Testis (tissue), 5 donors: ENCODE measurements around the gene KRTAP29-1. TPM values are rescaled to one million over a fixed set of nuclear protein-coding genes. Genes with fewer than 3 reads are reported as not detected.
"Not testable (repeated sequence)": the region's sequence is repeated elsewhere in the genome, so short reads cannot be mapped to it uniquely, and the experiment has no call there.

ENCODE experiments used
- DNase-seq: peaks from one replicate; pipeline ENCODE4 v3.0.0-alpha.2; 2019
- H3K27ac ChIP-seq, 2 donors: fragments of 200-600 bp; sonication (generic); one replicate each; pipeline ENCODE4 v1.5.1; 2019
- H3K27me3 ChIP-seq: fragments of 200-600 bp; sonication (generic); one replicate; pipeline ENCODE4 v1.5.1; 2019
- H3K36me3 ChIP-seq: fragments of 200-600 bp; sonication (generic); one replicate; pipeline ENCODE4 v1.5.1; 2017; ENCODE audit warnings: low read depth; ENCODE audit errors: missing control alignments
- H3K4me1 ChIP-seq: fragments of 200-600 bp; sonication (generic); one replicate; pipeline ENCODE4 v1.5.1; 2019
- H3K4me3 ChIP-seq, 2 donors: fragments of 200-600 bp; sonication (generic); one replicate each; pipeline ENCODE4 v1.5.1; 2017 to 2019
- H3K9me3 ChIP-seq: fragments of 200-600 bp; sonication (generic); one replicate; pipeline ENCODE4 v1.5.1; 2017
- CTCF ChIP-seq, 3 experiments: fragments of 450-650 bp in 2 of 3; fragments of 200-600 bp in 1 of 3; sonication (generic) in 1 of 3; IDR thresholded peaks; one replicate each; pipeline ENCODE4 v1.5.1; 2016 to 2019; ENCODE audit warnings: antibody characterized with exemption in 3 of 3, mild to moderate bottlenecking in 2 of 3, moderate library complexity in 1 of 3
- POLR2A ChIP-seq: fragments of 450-650 bp; IDR thresholded peaks from one replicate; pipeline ENCODE4 v1.6.1; 2017; ENCODE audit warnings: antibody characterized with exemption, mild to moderate bottlenecking, moderate library complexity
- WGBS, 2 donors: methylation state at CpG; one replicate each; pipeline ENCODE4 v1.1.5; 2018; 5-methylcytosine and 5-hydroxymethylcytosine counted together
- intact Hi-C: fragments of 100-400 bp; cut with DNase I; formaldehyde crosslinking; loops from one replicate; pipeline ENCODE4 v1.15.1; 2023; ENCODE audit warnings: low total_unique reads
- long read RNA-seq, 2 donors: transcript quantifications; one replicate each; lab custom pipeline, GENCODE V29; 2026
- polyA plus RNA-seq: library from polyadenylated mRNA; stranded (reverse); fragments of 350-450 nt; fragmentation: Illumina TruSeq; extraction: RNeasy Lipid Tissue Mini Kit (QIAGEN cat#74804); gene quantifications from one replicate; pipeline ENCODE4 v1.2.3, GENCODE V29; 2014; ENCODE audit warnings: low read depth, low replicate concordance; ENCODE audit not compliant: insufficient read depth
- total RNA-seq, 2 donors: library from RNA; depleted of rRNA; stranded (reverse); fragments of >200 nt; gene quantifications; one replicate each; pipeline ENCODE4 v1.2.3, GENCODE V29; 2016

Gene KRTAP29-1, protein sequence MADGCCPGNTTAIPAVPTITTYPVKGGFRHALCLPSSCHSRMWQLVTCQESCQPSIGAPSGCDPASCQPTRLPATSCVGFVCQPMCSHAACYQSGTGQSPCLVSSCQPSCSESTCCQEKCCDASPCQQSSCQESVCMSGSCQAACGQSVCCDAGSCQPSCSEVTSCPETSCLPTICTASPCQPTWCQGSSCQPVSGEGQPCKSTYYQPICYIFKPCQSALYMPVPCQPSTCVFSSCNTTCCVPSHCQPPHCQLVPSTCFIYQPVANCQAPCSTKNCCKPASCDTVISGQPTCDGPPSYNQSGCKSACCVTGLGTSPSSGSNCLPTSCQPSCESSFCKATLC
- total RNA-seq, result not detected
- not detected for polyA plus RNA-seq
- long read RNA-seq, donor 1, result 0 reads
- long read RNA-seq, donor 2, result 0 reads

DNA sequence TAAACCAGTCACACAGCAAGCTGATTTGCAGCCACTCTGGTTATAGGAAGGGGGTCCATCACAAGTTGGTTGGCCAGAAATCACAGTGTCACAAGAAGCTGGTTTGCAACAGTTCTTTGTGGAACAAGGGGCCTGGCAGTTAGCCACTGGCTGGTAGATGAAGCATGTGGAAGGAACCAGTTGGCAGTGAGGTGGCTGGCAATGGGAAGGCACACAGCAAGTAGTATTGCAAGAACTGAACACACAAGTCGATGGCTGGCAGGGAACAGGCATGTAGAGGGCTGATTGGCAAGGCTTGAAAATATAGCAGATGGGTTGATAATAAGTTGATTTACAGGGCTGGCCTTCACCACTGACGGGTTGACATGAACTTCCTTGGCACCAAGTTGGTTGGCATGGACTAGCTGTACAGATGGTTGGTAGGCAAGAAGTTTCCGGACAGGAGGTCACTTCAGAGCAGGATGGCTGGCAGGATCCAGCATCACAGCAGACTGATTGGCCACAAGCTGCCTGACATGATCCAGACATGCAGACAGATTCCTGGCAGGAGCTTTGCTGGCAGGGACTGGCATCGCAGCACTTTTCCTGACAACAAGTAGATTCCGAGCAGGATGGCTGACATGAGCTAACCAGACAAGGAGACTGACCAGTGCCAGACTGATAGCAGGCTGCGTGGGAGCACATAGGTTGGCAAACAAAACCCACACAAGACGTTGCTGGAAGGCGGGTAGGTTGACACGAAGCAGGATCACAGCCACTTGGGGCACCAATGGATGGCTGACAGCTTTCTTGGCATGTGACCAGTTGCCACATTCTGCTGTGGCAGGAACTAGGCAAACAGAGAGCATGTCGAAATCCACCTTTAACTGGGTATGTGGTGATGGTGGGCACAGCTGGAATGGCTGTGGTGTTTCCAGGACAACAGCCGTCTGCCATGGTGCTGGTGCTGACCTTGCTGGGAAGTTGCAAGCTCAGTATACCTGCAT, at the start of gene KRTAP29-1:
TSS of gene KRTAP29-1 (minus strand) at position 936 of the 986 bp plus-strand sequence. CDS start at position 936, 0 bp downstream.
- Histone ChIP-seq H3K36me3 (no peaks in the 10 kb centered on the region), H3K9me3 (no peaks in the 10 kb centered on the region), H3K27me3 (no peaks in the 10 kb centered on the region), H3K27ac (no peak within 1 kb of the TSS), H3K4me3 (no peak within 1 kb of the TSS), H3K4me1 (no peaks in the 10 kb centered on the region)
- intact Hi-C loops, result no loop called here
- no peak for DNase-seq
- TF ChIP-seq CTCF (IDR thresholded peaks at IDR 0.05), result no peak
- TF ChIP-seq POLR2A, result no peak
- WGBS, 2 donors, result 83 to 87% methylated on average over 11 of the region's 11 CpGs

GRCh38 chr17:41351177-41351576, 48.5 kb upstream of the KRTAP29-1 start:
- TF ChIP-seq CTCF (IDR thresholded peaks at IDR 0.05) (no peak), POLR2A (no peak)
- Histone ChIP-seq H3K4me3 (no peak overlapping the region), H3K4me1 (no peaks in the 10 kb centered on the region), H3K27me3 (no peaks in the 10 kb centered on the region), H3K36me3 (no peaks in the 10 kb centered on the region), H3K27ac (no peak overlapping the region), H3K9me3 (no peaks in the 10 kb centered on the region)
- no peak for DNase-seq
- 90 to 95% methylated on average over 2 of the region's 2 CpGs for WGBS, 2 donors
- intact Hi-C loops, result no loop called here

DNA sequence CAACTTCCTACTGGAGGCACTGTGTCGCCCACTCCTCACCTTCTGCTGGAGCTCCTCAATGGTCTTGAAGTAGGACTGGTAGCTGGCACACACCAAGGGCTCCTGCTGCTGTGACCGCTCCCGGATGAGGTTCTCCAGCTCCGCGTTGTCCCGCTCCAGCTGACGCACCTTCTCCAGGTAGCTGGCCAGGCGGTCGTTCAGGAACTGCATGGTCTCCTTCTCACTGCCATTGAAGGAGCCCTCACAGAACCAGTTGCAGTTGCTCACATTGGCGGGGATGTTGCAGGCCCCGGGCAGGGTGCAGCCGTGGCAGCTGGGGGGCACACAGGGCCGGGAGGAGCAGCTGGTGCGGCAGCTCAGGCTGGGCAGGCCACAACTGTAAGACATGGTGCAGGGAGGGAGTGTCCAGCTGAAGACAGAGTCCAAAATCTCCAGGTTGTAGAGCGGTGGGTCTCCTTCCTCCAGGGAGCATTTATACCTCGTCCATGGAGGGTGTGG, 47.8 kb upstream of the KRTAP29-1 start, which contains the start of gene KRT33A:
TSS of gene KRT33A (minus strand) at position 448 of the 498 bp plus-strand sequence. CDS start at position 387, 61 bp downstream.
- 89 to 92% methylated on average over 15 to 16 of the region's 16 CpGs for WGBS, 2 donors
- H3K4me3 ChIP-seq, H3K4me1 ChIP-seq, H3K9me3 ChIP-seq, H3K36me3 ChIP-seq, intact Hi-C loops, DNase-seq, H3K27ac ChIP-seq, H3K27me3 ChIP-seq: not testable (repeated sequence)

DNA sequence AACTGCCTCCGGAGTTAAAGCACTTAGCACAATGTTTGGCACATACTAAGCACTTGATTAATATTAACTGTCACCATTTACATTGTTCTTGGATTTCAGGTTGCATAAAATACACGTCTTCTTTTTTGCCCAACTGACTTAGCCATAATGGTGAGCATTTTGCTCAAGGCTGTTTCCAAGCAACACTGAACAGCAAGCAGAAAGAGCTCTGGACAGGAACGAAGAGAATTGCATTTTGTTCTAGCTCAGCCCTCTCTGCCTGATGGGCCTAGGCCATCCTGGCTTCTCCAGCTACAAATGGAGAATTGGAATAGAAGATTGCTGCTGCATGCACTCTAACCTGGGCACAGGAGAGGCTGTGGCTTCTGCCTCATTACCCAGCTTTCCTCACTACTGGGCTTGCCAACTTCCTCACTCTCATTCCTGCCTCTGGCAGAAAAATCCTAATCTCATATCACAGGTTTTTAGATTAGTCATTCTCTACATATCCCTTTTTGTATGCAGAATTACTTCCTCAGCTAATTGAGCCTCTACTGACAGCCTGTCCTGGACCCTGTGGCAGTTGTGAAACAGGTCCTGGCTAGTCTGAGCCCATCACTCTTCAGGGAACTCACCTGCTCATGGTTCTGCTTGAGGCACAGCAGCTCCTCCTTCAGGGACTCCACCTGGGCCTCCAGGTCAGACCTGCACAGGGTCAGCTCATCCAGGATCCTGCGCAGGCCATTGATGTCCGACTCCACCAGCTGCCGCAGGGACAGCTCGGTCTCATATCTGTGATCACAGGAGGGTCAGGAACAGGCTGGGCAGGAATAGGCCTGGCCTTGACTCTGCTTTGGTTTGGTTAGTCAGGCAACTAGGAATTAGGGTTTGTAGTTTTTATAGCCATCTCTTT, 45.5 kb upstream of the KRTAP29-1 start:
- no peak overlapping the region for H3K27ac ChIP-seq
- H3K9me3 ChIP-seq, result no peaks in the 10 kb centered on the region
- WGBS, 2 donors, result 84 to 87% methylated on average over 7 of the region's 7 CpGs

DNA sequence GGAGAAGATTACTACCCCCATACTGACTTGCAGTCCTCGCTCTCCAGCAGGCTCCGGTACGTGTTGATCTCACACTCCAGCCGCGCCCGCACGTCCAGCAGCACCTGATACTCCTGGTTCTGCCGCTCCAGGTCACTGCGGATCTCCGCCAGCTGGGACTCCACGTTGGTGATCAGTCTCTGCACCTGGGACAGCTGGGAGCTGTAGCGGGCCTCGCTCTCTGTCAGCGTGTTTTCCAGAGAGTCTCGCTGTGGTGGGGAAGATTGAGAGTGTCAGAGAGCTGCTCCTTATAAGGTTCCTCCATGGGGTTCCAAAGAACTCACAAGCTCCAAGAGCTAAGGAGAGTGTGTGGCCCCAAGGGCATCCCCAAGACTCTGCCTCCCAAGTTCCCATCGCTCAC, 43.8 kb upstream of the KRTAP29-1 start:
- H3K4me3 ChIP-seq, H3K27ac ChIP-seq, H3K4me1 ChIP-seq, H3K36me3 ChIP-seq, intact Hi-C loops, DNase-seq, H3K27me3 ChIP-seq, H3K9me3 ChIP-seq: not testable (repeated sequence)
- WGBS, 2 donors, result 87 to 89% methylated on average over 14 to 16 of the region's 16 CpGs

More for the DNA sequence above, 45.5 kb upstream of the KRTAP29-1 start:
- Histone ChIP-seq H3K4me1 (no peaks in the 10 kb centered on the region), H3K27me3 (no peaks in the 10 kb centered on the region), H3K36me3 (no peaks in the 10 kb centered on the region), H3K4me3 (no peak overlapping the region)
- TF ChIP-seq CTCF (IDR thresholded peaks at IDR 0.05), result no peak
- no peak for TF ChIP-seq POLR2A
- DNase-seq, result no peak
- intact Hi-C loops, result no loop called here
